Activated CD4-positive, CD25-positive, alpha-beta regulatory T cell treated with anti-CD3 and anti-CD28 coated beads, Interleukin-2, amount 50 U/mL, for 24 hours (primary cell): ENCODE data around the gene TIGD3.
"Not testable (repeated sequence)": the region's sequence is repeated elsewhere in the genome, so short reads cannot be mapped to it uniquely, and the experiment has no call there.

Experiments used
- ATAC-seq, 2 donors: fragments of 150-1000 bp; cut with Tn5 transposase; one replicate each; pipeline ENCODE4 v1.10.0; 2021; ENCODE audit warnings: mild to moderate bottlenecking in 1 of 2, moderate library complexity in 1 of 2

TIGD3 gene

DNA sequence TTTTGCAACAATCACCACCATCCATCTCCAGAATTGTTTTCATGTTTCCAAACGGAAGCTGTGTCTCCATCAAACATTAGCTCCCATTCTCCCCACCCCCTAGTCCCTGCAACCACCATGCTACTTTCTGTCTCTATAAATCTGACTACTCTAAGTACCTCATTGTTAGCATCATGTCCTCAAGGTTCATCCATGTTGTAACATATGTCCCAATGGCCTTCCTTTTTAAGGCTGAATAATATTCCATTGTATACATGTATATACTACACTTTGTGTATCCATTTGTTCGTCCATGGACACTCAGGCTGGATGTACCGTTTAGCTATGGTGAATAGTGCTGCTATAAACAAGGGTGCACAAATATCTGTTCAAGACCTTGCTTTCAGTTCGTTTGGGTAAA lies 29.1 kb upstream of the TIGD3 start:
- no peak for ATAC-seq

DNA sequence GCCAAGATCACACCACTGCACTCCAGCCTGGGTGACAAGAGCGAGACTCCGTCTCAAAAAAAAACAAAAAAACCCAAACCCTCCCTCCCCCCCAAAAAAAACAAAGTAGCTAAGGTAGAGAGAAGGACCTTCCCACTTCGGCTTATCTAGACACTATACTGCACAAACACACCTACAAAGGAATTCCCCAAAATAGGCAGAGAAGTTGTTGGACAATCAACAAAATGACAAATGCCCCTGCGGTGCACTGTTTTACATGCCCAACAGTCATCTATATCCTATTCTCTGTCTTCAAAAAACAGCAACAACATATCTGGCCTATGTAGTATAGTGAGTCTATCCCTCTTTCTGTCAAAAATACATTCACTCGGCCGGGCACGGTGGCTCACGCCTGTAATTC lies 27.5 kb upstream of the TIGD3 start:
- no peak for ATAC-seq

DNA sequence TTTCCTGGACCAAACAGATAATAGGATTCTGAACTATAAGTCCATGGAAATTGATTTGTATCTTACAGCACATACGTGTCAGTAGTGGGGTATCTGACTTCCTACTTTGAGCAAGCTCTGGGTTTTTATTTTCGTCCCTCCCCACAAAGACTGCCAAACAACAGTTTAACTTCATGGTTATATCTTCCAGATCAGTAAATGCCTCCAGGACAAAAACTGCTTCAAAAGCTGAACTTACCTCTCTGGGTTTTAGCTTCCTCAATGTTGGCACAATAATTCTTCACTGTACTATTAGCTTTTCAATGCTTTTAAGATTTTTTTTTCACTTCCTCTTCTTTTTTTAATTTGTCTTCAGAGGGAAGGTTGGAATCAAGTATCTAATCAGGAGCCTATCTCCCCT lies 25.1 kb upstream of the TIGD3 start:
- ATAC-seq, result no peak

GRCh38 chr11:65329944-65330403 lies 24.6 kb upstream of the TIGD3 start:
- ATAC-seq, result no peak

DNA sequence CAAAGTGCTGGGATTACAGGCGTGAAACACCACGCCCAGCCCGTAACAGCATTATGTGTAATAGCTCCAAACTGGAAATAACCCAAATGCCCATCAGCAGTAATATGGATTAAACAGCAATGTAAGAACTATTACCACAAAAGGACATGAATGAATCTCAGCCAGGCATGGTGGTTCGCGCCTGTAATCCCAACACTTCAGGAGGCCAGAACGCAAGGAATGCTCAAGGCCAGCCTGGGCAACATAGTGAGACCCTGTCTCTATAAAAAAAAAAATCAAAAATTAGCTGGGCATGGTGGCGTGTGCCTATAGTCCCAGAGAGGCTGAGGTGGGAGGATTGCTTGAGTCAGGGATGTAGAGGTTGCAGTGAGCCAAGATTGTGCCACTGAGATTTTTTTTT lies 24.0 kb upstream of the TIGD3 start:
- no peak for ATAC-seq

DNA sequence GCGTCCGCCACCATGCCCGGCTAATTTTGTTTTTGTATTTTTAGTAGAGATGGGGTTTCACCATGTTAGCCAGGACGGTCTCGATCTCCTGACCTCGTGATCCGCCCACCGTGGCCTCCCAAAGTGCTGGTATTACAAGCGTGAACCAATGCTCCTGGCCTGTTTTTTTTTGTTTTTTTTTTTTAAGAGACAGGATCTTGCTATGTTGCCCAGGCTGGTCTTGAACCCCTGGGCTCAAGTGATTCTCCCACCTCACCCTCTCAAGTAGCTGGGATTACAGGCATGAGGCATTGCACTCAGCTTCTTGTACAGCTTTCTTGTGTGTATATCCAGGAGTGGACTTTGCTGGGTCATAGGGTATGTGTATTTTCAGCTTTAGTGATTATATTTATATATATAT lies 22.0 kb upstream of the TIGD3 start:
- not testable (repeated sequence) for ATAC-seq

GRCh38 chr11:65334696-65335295 lies 19.8 kb upstream of the TIGD3 start:
- ATAC-seq, result no peak

- no peak for ATAC-seq
These were observed 15.9 kb upstream of the TIGD3 start for GRCh38 chr11:65338676-65339075.

DNA sequence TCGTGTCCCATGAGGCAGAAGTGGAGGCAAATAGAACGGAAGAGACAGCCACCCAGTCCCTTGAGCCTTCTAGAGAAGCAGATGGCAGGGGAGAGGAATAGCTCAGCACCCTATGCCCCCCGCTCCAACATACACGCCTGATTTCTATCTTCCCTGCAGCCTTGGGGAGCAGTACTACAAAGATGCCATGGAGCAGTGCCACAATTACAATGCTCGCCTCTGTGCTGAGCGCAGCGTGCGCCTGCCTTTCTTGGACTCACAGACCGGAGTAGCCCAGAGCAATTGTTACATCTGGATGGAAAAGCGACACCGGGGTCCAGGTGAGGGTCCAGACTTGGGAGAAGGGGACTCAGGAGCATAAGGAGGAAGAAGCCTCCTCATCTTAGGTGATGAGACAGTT lies 14.3 kb upstream of the TIGD3 start:
- ATAC-seq, result no peak

GRCh38 chr11:65341856-65342255 lies 12.7 kb upstream of the TIGD3 start:
- ATAC-seq, result no peak

DNA sequence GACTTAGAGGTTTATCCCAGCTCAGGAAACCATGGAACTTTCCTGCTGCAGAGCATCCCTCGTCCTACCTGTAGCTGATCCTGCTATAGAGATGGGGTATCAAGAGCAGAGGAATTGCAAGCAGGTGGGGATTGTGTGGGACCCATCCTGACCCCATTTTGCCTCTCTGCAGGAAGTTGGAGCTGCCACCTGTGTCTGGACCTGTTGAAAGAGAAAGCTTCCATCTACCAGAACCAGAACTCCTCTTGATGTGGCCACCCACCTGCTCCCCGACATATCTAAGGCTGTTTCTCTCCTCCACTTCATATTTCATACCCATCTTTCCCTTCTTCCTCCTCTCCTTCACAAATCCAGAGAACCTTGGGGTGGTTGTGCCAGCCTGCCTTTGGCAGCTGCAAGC lies 3.0 kb upstream of the TIGD3 start:
- ATAC-seq, result no peak

DNA sequence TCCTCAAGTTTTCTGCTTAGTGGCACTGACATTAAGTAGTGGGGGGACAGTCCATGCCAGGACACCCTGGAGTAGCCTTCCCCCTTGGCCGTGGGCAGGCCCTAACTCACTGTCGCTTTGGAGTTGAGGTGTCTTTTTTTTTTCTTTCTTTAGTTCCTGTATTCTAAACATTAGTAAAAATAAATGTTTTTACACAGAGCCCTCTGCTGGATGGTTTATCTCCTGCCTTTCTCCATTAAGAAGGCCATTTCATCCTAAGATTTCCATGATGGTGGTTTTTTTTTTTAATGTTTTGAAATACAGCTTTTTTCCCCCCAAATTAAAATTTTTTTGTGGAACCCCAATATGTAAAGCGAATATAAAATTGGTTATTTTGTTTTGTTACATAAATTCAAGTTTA lies 1.8 kb upstream of the TIGD3 start:
- no peak for ATAC-seq

DNA sequence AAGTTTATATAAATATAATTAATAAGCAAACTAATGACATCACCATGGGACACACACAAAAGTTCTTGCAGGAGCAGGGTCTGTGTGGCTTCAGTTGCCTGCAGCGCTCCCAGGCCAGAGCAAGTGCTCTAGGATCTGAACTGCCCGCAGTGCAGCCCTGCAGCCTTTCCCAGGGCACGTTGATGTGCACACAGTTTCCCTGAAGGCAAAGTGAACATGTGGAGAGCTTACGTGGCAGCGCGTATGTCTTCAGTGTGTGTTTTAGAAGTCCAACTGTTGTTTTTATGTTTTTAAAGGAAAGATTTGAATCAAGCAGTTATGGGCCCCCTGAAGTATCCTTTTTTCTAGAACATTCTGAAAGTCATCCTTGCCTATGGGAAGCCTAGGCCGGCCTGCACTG lies 1.2 kb upstream of the TIGD3 start:
- no peak for ATAC-seq

GRCh38 chr11:65353900-65354264 lies 669 bp upstream of the TIGD3 start:
- ATAC-seq, result no peak

- peak; percentile 18 to 28 for ATAC-seq
These were observed 643 bp downstream of the TIGD3 start for GRCh38 chr11:65355013-65355775.

DNA sequence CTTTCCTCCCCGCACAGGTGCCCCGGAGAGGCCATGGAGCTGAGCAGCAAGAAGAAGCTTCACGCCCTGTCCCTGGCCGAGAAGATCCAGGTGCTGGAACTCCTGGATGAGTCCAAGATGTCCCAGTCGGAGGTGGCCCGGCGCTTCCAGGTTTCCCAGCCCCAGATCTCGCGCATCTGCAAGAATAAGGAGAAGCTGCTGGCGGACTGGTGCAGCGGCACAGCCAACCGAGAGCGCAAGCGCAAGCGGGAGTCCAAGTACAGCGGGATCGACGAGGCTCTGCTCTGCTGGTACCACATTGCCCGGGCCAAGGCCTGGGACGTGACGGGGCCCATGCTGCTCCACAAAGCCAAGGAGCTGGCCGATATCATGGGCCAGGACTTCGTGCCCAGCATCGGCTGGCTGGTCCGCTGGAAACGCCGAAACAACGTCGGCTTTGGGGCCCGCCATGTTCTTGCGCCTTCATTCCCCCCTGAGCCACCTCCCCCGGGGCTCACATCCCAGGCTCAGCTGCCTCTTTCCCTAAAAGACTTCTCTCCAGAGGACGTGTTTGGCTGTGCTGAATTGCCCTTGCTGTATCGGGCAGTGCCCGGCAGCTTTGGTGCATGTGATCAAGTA lies 1.3 kb downstream of the TIGD3 start:
- no peak for ATAC-seq

GRCh38 chr11:65356394-65356972 lies 1.9 kb downstream of the TIGD3 start:
- no peak for ATAC-seq

DNA sequence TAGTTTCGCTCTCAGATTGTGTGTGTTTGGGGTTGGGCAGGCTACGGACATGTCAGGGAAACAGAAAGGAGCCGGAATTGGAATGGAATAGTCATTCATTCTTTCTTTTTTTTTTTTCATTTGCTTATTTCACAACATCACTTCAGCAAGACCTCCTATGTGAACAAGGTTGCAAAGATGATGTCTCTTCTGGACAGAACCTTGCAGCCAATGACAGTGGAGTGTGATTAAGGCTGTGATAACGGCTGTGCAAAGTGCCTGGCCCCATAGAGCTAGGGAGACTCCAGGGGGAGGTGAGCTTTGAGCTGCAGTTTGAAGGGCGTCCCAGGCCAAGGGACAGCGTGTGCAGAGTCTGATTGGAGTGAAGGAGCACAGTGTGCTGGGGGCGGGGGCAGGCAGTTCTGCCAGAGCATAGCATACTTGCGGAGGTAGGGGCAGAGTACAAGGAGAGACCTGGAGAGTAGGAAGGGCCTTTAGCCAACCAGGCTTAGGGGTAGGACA lies 3.4 kb downstream of the TIGD3 start:
- ATAC-seq, result no peak

DNA sequence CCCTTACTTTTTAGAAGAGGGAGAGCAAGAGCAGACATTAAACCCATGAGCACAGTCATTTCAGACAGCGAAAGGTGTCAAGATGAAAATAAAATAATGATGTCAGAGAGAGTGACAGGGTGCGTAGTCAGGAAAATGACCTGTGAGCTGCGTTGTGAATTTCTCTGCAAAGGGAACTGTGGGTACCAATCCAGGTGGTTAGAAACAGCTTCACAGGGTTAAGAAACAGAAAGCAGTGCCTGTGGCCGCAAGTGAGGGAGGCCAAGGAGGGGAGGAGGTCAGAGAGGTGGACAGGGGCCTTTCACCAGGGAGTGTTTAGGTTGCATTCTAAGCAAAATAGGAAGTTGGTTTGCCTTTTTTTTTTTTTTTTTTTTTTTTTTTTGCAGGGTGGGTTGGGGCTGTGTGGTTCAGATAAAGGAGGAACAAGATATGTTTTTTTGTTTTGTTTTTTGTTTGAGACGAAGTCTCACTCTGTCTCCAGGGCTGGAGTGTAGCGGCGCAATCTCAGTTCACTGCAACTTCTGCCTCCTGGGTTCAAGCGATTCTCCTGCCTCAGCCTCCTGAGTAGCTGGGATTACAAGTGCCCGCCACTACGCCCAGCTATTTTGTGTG lies 7.9 kb downstream of the TIGD3 start:
- ATAC-seq, result peak; percentile 9 to 63

DNA sequence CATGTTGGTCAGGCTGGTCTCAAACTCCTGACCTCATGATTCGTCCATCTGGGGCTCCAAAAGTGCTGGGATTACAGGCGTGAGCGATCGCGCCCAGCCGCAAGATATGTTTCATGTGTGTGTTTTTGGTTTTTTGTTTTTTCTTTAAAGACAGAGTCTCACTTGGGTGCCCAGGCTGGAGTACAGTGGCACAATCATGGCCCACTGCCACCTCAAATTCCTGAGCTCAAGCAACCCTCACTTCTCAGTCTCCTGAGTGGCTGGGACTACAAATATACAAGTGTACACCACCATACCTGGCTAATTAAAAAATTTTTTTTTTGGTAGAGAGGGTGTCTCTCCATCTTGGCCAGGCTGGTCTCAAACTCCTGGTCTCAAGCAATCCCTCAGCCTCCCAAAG lies 8.4 kb downstream of the TIGD3 start:
- ATAC-seq, result no peak

DNA sequence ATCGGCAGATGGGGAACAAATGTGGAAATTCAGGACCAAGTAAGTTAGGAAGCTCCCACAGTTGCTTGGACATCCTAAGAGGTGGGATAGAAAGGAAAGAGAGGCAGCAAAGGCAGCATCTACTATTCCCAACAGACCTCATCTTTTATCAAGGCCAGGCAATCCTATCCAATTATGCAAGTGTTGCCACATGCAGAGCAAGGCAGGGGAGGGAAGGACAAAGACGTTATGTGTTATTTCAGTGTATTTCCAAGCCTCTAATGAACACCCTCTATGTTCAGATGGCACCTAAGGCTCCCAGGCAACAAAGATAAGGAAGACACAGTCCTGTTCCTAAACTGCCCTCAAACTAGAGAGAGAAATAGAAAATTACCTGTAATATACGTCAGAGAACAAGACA lies 9.2 kb downstream of the TIGD3 start:
- no peak for ATAC-seq

DNA sequence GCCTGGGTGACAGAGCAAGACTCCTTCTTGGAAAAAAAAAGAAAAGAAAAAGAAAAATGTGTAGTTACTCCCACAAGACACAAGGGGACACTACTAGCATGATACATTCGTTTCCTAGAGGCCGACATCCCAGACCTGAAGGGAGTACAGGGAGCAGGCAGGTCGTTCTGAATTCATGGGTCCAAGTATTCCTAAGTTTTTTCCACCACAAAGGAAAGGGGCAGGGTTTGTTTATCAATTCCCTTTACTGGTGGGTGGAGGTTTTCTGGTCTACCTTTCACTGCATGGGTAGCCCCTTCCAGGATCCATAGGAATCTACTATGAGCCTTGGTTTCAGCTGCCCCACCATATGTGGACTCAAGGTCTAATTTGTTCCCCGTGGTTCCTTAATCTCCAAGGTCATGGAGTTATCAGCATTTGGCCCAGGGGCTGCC lies 11.8 kb downstream of the TIGD3 start:
- peak in 1 of 2 donors; percentile 74 for ATAC-seq

GRCh38 chr11:65370659-65371049 lies 16.1 kb downstream of the TIGD3 start:
- ATAC-seq, result no peak
